Measurements from ENCODE around the gene ZBTB3. TPM values are rescaled to one million over a fixed set of nuclear protein-coding genes. Genes with fewer than 3 reads are reported as not detected.

ZBTB3 gene
- total RNA-seq, 1 experiment from 2014 or later, result 16.5 TPM

- intact Hi-C loops (cut with micrococcal nuclease; ENCODE audit: unreplicated experiment), result no loop called here
- Histone ChIP-seq H3K27ac (no peak overlapping the region), H2AFZ (no peak overlapping the region), H3K9me2 (ENCODE audit: insufficient read depth) (no peaks in the 10 kb centered on the region), H3K4me3 (no peak overlapping the region), H3K36me3 (ENCODE audit: low read depth) (peaks cover 10% of the 10 kb centered on the region), H4K20me1 (ENCODE audit: insufficient read depth) (no peaks in the 10 kb centered on the region), H3F3A (ENCODE audit: insufficient read depth, low read depth) (peaks cover 11% of the 10 kb centered on the region; the same call in 1 of the 2 replicates), H3K9me3 (ENCODE audit: insufficient read depth, low read depth) (no peaks in the 10 kb centered on the region), H3K79me2 (ENCODE audit: low read depth) (peaks cover 4% of the 10 kb centered on the region), H3K4me2 (no peak overlapping the region), H3K4me1 (replicated peaks; ENCODE audit: insufficient read depth) (no peaks in the 10 kb centered on the region), H3K27me3 (ENCODE audit: insufficient read depth, low read depth) (no peaks in the 10 kb centered on the region)
- ChIA-PET CTCF (no interaction called here), POLR2A (ENCODE audit: unreplicated experiment) (no interaction called here)
- BruUV-seq (replicated peaks), result no TSS peak
- no peak for TF ChIP-seq EZH2 (IDR thresholded peaks at IDR 0.05; ENCODE audit: low read depth)
- TF ChIP-seq, protein P1, sequence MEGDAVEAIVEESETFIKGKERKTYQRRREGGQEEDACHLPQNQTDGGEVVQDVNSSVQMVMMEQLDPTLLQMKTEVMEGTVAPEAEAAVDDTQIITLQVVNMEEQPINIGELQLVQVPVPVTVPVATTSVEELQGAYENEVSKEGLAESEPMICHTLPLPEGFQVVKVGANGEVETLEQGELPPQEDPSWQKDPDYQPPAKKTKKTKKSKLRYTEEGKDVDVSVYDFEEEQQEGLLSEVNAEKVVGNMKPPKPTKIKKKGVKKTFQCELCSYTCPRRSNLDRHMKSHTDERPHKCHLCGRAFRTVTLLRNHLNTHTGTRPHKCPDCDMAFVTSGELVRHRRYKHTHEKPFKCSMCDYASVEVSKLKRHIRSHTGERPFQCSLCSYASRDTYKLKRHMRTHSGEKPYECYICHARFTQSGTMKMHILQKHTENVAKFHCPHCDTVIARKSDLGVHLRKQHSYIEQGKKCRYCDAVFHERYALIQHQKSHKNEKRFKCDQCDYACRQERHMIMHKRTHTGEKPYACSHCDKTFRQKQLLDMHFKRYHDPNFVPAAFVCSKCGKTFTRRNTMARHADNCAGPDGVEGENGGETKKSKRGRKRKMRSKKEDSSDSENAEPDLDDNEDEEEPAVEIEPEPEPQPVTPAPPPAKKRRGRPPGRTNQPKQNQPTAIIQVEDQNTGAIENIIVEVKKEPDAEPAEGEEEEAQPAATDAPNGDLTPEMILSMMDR (conservative IDR thresholded peaks at IDR 0.05), result no peak
- DNase-seq, result no peak
These were observed 24.5 kb upstream of the ZBTB3 start for GRCh38 chr11:62778441-62778840.

DNA sequence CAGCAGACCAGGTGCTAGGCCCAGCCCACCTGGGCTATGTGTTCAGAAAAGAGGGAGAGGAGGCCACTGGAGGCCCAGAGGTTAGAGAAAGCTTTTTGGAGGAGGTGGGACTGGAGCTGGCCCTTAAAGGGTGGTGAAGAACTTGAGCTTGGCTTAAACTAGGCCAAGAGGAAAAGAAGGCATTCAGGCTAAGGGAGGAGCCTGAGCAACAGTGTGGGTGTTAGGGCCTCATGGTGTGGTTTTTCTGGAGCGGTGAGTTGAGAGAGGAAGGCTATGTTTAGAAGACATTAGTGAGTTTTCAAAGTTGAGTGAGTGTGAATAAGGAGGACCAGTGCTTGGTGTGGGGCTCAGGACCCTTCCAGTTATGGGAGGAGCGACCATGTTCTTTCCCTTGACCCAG lies 23.4 kb upstream of the ZBTB3 start:
- no peaks in the 10 kb centered on the region for H3K27me3 ChIP-seq (ENCODE audit: insufficient read depth, low read depth)
- H2AFZ ChIP-seq, result no peak overlapping the region
- no peak overlapping the region for H3K27ac ChIP-seq
- no peaks in the 10 kb centered on the region for H4K20me1 ChIP-seq (ENCODE audit: insufficient read depth)
- CTCF ChIA-PET, result interaction anchor here (0.6 kb wide), 1 partner anchor 11 kb away, joined by 4 read pairs; no protein-coding TSS in a partner anchor
- no peaks in the 10 kb centered on the region for H3K9me2 ChIP-seq (ENCODE audit: insufficient read depth)
- TF ChIP-seq EZH2 (IDR thresholded peaks at IDR 0.05; ENCODE audit: low read depth), result no peak
- TF ChIP-seq, protein P1 (conservative IDR thresholded peaks at IDR 0.05), result no peak
- POLR2A ChIA-PET (ENCODE audit: unreplicated experiment), result no interaction called here
- peaks cover 10% of the 10 kb centered on the region; the same call in 1 of the 2 replicates for H3F3A ChIP-seq (ENCODE audit: insufficient read depth, low read depth)
- H3K36me3 ChIP-seq (ENCODE audit: low read depth), result 0 out of 2 replicates have a peak, but pooled peaks cover 6% of the 10 kb centered on the region
- peaks cover 4% of the 10 kb centered on the region; the same call in 1 of the 2 replicates for H3K4me1 ChIP-seq (replicated peaks; ENCODE audit: insufficient read depth)
- no peak overlapping the region for H3K4me3 ChIP-seq
- H3K4me2 ChIP-seq, result no peak overlapping the region
- intact Hi-C loops (cut with micrococcal nuclease; ENCODE audit: unreplicated experiment), result no loop called here
- H3K9me3 ChIP-seq (ENCODE audit: insufficient read depth, low read depth), result no peaks in the 10 kb centered on the region
- BruUV-seq (replicated peaks), result no TSS peak
- H3K79me2 ChIP-seq (ENCODE audit: low read depth), result peaks cover 15% of the 10 kb centered on the region
- no peak for DNase-seq

- no peak for DNase-seq
- Histone ChIP-seq H3K4me2 (no peak overlapping the region), H3F3A (ENCODE audit: insufficient read depth, low read depth) (peaks cover 19% of the 10 kb centered on the region), H3K27me3 (ENCODE audit: insufficient read depth, low read depth) (no peaks in the 10 kb centered on the region), H3K79me2 (ENCODE audit: low read depth) (peaks cover 23% of the 10 kb centered on the region), H3K4me3 (no peak overlapping the region), H3K4me1 (replicated peaks; ENCODE audit: insufficient read depth) (peaks cover 11% of the 10 kb centered on the region), H3K9me3 (ENCODE audit: insufficient read depth, low read depth) (no peaks in the 10 kb centered on the region), H3K36me3 (ENCODE audit: low read depth) (0 out of 2 replicates have a peak, but pooled peaks cover 6% of the 10 kb centered on the region), H3K27ac (no peak overlapping the region), H2AFZ (no peak overlapping the region), H3K9me2 (ENCODE audit: insufficient read depth) (no peaks in the 10 kb centered on the region), H4K20me1 (ENCODE audit: insufficient read depth) (no peaks in the 10 kb centered on the region)
- TF ChIP-seq, protein P1 (conservative IDR thresholded peaks at IDR 0.05), result no peak
- no TSS peak for BruUV-seq (replicated peaks)
- intact Hi-C loops (cut with micrococcal nuclease; ENCODE audit: unreplicated experiment), result no loop called here
- CTCF ChIA-PET, result interaction anchor here (1.4 kb wide), 1 partner anchor 11 kb away, joined by 18 read pairs; no protein-coding TSS in a partner anchor
- POLR2A ChIA-PET (ENCODE audit: unreplicated experiment), result no interaction called here
These were observed 21.7 kb upstream of the ZBTB3 start for GRCh38 chr11:62775646-62776045.
